Suprapubic skin (tissue), 4 donors: Measurements from ENCODE around the gene TANC1.

ENCODE experiments used
- CTCF ChIP-seq, 2 donors: fragments of 200-600 bp in 1 of 2; fragments of 450-650 bp in 1 of 2; sonication (generic) in 1 of 2; IDR thresholded peaks; one replicate each; pipeline ENCODE4 v1.5.1; 2016 to 2019; ENCODE audit warnings: antibody characterized with exemption in 2 of 2, mild to moderate bottlenecking in 1 of 2, moderate library complexity in 1 of 2
- EP300 ChIP-seq: sonication (generic); formaldehyde crosslinking; IDR thresholded peaks from one replicate; pipeline ENCODE4 v1.6.1; 2017; ENCODE audit warnings: antibody characterized with exemption
- POLR2A ChIP-seq, 2 donors: fragments of 450-650 bp; IDR thresholded peaks; one replicate each; pipeline ENCODE4 v1.6.1; 2017; ENCODE audit warnings: antibody characterized with exemption in 2 of 2, mild to moderate bottlenecking in 2 of 2, moderate library complexity in 2 of 2
- POLR2AphosphoS5 ChIP-seq, 3 donors: sonication (generic); formaldehyde crosslinking; IDR thresholded peaks; one replicate each; pipeline ENCODE4 v1.6.1; 2017; ENCODE audit warnings: antibody characterized with exemption in 3 of 3

- TF ChIP-seq CTCF (IDR thresholded peaks at IDR 0.05) (no peak), POLR2AphosphoS5 (IDR thresholded peaks at IDR 0.05) (no peak), POLR2A (IDR thresholded peaks at IDR 0.05) (no peak), EP300 (no peak)
These were observed 24.5 kb upstream of the TANC1 start for GRCh38 chr2:158943973-158944372.
